NCI-H128 (cell line): ENCODE results near the gene TPRG1L.

ENCODE experiments used
- DNase-seq: peaks from one replicate; lab custom pipeline; 2025; ENCODE audit not compliant: unreplicated experiment; lab: John Stamatoyannopoulos, UW

The TPRG1L gene

GRCh38 chr1:3642919-3643675, 18.3 kb downstream of the TPRG1L start:
- DNase-seq = no peak

DNA sequence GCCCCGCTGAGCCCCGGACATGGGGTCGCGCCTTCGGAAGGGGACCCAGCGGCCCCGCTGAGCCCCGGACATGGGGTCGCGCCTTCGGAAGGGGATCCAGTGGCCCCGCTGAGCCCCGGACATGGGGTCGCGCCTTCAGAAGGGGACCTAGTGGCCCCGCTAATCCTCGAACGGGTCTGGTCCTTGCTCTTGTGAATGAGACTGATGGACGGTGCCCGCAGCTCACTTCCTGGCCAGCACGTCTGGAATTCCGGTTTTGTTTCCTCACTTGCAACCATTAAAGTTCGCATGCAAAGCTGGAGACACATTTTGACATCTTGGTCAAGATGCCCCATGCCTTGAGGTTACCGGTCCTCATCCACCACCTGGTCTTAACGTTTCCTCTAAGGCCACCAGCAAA, 19.5 kb downstream of the TPRG1L start:
- DNase-seq = no peak

DNA sequence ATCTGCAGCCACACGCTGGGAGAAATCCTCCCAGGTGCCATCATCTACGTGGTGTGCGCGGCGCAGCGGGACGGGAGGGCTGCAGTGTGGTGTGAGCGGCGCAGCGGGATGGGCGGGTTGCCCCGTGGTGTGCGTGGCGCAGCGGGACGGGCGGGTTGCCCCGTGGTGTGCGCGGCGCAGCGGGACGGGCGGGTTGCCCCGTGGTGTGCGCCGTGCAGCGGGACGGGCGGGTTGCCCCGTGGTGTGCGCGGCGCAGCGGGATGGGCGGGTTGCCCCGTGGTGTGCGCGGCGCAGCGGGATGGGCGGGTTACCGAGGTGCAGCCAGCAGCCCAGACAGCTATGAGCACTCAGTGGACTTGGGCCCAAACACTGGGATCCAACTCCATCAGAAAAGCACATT, 20.4 kb downstream of the TPRG1L start:
- DNase-seq = no peak

- no peak for DNase-seq
Measured at GRCh38 chr1:3645666-3646355, 21.0 kb downstream of the TPRG1L start.

DNA sequence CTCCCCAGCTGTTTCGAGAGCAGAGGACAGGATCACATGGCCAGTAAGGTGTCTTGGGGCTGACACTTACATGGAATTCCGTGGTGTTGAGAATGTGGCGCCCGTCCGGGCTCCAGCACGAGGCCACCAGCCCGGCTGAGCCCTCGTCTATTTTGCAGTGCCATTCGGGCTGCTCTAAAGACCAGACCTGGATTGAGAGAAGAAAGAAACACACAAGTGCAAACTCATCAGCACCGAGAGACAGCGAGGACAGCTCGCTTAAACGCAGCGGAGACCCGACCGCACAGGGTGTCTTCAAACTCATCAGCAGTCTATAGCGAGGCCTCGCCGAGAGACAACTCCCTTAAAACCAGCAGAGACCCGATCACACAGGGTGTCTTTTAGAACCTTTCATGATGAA, 21.8 kb downstream of the TPRG1L start:
- DNase-seq = no peak

- DNase-seq = peak; percentile 77
Measured at GRCh38 chr1:3649342-3650247, 24.8 kb downstream of the TPRG1L start, which contains the start of gene WRAP73. TSS of gene WRAP73 (minus strand) at chr1:3650103. CDS start at chr1:3649999, 104 bp downstream.

GRCh38 chr1:3650248-3651025, 25.6 kb downstream of the TPRG1L start:
- DNase-seq = no peak

DNA sequence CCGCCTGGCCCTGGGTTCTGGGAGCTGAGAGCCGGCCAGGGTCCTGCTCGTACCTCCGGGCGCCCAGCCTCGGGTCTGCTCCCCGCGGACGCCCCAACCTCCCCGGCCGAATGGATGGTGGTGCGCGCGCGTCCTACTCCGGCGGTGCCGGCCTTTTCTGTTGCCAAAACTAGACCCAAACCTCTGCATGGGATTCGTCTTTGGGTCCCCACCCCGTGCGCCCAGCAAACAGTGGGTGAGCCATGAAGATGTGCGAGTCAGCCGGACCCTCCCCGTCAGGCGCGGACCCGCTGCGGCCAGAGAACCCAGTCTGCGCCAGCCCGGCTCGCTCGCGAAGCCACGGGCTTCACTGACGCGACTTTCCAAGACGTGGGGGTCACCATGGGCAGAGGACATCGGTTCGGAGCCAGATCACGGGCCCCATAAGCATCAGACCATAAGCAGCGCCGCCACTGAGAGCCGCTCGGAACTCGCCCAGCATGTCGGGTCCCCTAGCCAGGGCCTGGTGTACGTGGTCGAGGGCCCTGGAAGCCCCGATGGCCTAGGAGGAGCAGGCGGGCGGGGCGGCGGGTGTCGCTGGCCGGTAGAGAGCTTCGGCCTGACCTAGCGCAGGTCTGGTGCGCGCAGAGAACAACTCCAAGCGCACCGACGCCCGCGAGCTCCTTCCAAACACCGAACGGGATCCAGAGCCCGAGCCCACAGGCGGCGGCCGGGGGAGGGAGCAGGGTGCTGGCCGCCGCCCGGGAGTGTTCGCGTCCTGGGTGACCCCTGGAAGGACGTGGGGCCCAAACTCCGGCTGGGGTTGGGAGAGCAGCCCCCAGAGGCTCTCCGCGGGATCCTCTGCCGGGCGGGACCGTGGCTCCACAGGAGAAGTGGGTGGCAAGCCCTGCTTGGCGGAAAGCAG, 26.5 kb downstream of the TPRG1L start:
- no peak for DNase-seq

- DNase-seq = peak; percentile 30
Measured at GRCh38 chr1:3651930-3652547, 27.2 kb downstream of the TPRG1L start, which contains the start of gene TP73. TSS of gene TP73 (plus strand) at chr1:3652516. CDS start at chr1:3682366, 29,850 bp downstream.

- DNase-seq = peak; percentile 30
Measured at GRCh38 chr1:3652548-3653285, 27.9 kb downstream of the TPRG1L start.

GRCh38 chr1:3653286-3653618, 28.4 kb downstream of the TPRG1L start:
- DNase-seq = no peak

- no peak for DNase-seq
Measured at GRCh38 chr1:3654549-3655281, 29.9 kb downstream of the TPRG1L start.

GRCh38 chr1:3656450-3657095, 31.8 kb downstream of the TPRG1L start:
- DNase-seq = no peak

GRCh38 chr1:3657096-3657475, 32.3 kb downstream of the TPRG1L start:
- DNase-seq = no peak

DNA sequence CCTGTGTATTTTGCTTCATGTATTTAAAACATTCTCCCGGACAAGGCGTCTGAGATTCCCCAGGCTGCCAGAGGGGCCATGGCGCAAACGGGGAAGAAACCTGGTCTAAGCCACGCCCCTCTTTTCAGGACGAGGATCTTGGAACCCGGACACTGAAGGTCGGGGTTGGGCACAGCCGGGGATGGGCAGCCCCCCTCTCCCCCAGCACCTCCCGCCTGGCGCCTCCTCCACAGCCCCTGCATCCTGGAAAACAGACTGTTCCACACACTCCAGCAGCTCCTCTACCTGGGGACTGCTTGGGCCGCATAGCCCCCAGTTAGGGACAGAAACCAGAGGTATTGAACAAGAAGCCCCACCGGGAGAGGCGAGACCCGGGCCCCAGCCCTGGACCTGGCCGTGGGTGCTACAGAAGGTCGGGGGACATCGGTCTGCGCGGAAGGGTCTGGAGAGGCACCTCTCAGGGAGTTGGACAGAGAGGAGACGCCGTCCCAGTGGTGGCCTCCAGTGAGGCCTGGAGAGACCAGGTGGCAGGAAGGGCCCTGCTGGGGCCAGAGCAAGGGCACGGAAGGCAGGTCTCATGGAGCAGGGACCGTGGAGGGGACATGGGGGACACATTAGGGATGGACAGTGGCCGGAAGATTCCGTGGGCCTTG, 32.9 kb downstream of the TPRG1L start:
- no peak for DNase-seq

GRCh38 chr1:3658231-3658615, 33.4 kb downstream of the TPRG1L start:
- DNase-seq = no peak

- DNase-seq = no peak
Measured at GRCh38 chr1:3659093-3659492, 34.3 kb downstream of the TPRG1L start.
